Pancreas (tissue), 10 donors: Measurements from ENCODE around the gene SBNO2. TPM values are rescaled to one million over a fixed set of nuclear protein-coding genes. Genes with fewer than 3 reads are reported as not detected.

ENCODE experiments used
- ATAC-seq, 4 donors: fragments of 200-7000 bp; cut with Tn5 transposase; one replicate each; pipeline versions ENCODE4 v1.8.0 to v1.9.1; 2020; ENCODE audit warnings: mild to moderate bottlenecking in 4 of 4, moderate library complexity in 4 of 4
- DNase-seq, 6 donors: peaks; one replicate each; pipeline ENCODE4 v3.0.0-alpha.2; 2020
- FAIRE-seq: peaks from 2 replicates; lab custom pipeline; 2012; peaks lifted over from hg19 to GRCh38; lab: Jason Lieb, UNC
- H3K27ac ChIP-seq, 4 donors: fragments of 200-600 bp; sonication (generic); 1 replicate in 3 of 4; 2 replicates in 1 of 4; pipeline versions ENCODE4 v1.5.0 to v1.8.0; 2020
- H3K27me3 ChIP-seq, 4 donors: fragments of 200-600 bp; one replicate each; pipeline ENCODE4 v1.8.0; 2021
- H3K36me3 ChIP-seq, 3 donors: fragments of 200-600 bp; sonication (generic) in 1 of 3; one replicate each; pipeline versions ENCODE4 v1.5.0 to v1.8.0; 2020 to 2021
- H3K4me1 ChIP-seq, 3 donors: fragments of 200-600 bp; one replicate each; pipeline ENCODE4 v1.8.0; 2021
- H3K4me3 ChIP-seq, 4 donors: fragments of 200-600 bp; sonication (generic) in 2 of 4; one replicate each; pipeline versions ENCODE4 v1.5.0 to v1.8.0; 2020 to 2021
- H3K9me3 ChIP-seq, 4 donors: fragments of 200-600 bp; one replicate each; pipeline ENCODE4 v1.8.0; 2021
- WGBS, 2 donors: extraction: QIAGEN DNeasy Blood & Tissue Kit; methylation state at CpG; one replicate each; pipeline ENCODE4 v1.1.7; 2013; 5-methylcytosine and 5-hydroxymethylcytosine counted together
- intact Hi-C, 3 donors: fragments of 100-400 bp; cut with DNase I; formaldehyde crosslinking; loops; one replicate each; pipeline versions ENCODE4 v1.11.1 to v1.14.2; 2022
- polyA plus RNA-seq, 2 donors: library from polyadenylated mRNA; stranded (reverse); fragments of 200-250 nt; gene quantifications; one replicate each; pipeline ENCODE4 v1.2.3, GENCODE V29; 2013
- total RNA-seq, 6 donors: library from RNA; stranded (reverse); fragmentation: NEBNext Ultra II Directional in 4 of 6; extraction: Animal tissue kit (Norgen Biotek cat#: 25700) in 4 of 6; gene quantifications; one replicate each; pipeline versions ENCODE4 v1.2.1 to v1.2.4, GENCODE V29; 2021 to 2023
- TF ChIP-seq, protein P1 (sequence below), 4 donors: fragments of 200-600 bp; sonication (generic) in 3 of 4; IDR thresholded peaks; one replicate each; pipeline versions ENCODE4 v1.5.0 to v1.8.0; 2021; ENCODE audit warnings: antibody characterized with exemption in 4 of 4
- donor health status: healthy with polysubstance abuse.
- donor health status: DM: no; HTN: no; CAD: no; lungs with moderate emphysema.
- donor health status: DM: no; HTN: no; CAD: no.
- donor health status: control.
- donor health status: control.
- donor health status: Bipolar disorder and iron deficiency.
- donor health status: DM: yes; HTN: yes; CAD: no.
- donor health status: DM: no; HTN: no; CAD: no.
- donor health status: DM: no; HTN: no; CAD: no.
- donor health status: DM: yes; HTN: yes; CAD: no.

SBNO2 gene
- total and polyA plus RNA-seq, 8 donors = 16.8 to 53.9 (median 27.4) TPM

DNA sequence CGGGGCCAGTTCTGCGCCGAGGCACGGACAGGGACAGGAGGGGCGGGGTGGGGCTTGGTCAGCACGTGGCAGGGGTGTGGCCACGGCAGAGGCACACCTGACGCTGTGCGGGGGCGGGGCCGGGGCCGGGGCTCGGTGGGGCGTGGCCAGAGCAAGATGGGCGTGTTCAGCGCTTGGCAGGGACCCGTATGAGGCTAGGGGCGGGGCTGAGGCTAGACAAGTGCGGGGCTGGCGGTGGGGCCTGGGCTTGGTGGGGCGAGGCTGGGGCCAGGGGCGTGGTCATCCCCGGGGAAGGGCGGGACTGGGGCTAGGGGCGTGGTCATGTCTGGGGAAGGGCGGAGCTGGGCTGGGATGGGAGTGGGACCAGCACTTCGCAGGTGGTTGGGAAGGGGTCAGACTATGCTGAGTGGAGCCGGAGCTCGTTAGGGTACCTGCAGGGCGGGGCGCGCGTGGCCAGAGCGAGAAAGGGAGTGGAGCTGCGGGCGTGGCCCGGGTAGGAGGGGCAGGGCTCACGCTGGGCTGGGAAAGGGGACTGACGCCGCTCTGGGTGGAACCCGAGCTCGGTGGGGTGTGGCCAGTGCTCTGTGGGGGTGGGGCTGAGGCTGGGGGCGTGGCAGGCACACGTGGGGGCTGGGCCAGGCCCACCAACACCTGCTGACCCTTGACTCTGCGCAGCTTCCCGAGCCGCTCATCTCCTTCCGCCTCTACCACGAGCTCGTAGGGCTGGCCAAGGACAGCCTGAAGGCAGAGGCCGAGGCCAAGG lies 91.7 kb downstream of the SBNO2 start:
- TF ChIP-seq, protein P1, sequence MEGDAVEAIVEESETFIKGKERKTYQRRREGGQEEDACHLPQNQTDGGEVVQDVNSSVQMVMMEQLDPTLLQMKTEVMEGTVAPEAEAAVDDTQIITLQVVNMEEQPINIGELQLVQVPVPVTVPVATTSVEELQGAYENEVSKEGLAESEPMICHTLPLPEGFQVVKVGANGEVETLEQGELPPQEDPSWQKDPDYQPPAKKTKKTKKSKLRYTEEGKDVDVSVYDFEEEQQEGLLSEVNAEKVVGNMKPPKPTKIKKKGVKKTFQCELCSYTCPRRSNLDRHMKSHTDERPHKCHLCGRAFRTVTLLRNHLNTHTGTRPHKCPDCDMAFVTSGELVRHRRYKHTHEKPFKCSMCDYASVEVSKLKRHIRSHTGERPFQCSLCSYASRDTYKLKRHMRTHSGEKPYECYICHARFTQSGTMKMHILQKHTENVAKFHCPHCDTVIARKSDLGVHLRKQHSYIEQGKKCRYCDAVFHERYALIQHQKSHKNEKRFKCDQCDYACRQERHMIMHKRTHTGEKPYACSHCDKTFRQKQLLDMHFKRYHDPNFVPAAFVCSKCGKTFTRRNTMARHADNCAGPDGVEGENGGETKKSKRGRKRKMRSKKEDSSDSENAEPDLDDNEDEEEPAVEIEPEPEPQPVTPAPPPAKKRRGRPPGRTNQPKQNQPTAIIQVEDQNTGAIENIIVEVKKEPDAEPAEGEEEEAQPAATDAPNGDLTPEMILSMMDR (IDR thresholded peaks at IDR 0.05) = no peak
- peak; percentile 80 to 91 (median 86) for ATAC-seq
- 11 to 12% methylated on average over 26 to 51 of the region's 51 CpGs for WGBS, 2 donors
- Histone ChIP-seq H3K36me3 (no peaks in the 10 kb centered on the region), H3K9me3 (no peaks in the 10 kb centered on the region), H3K27me3 (no peaks in the 10 kb centered on the region), H3K4me3 (peak overlapping the region; percentile 2 to 44 (median 29)), H3K4me1 (peaks cover 0 to 7% (median 0%) of the 10 kb centered on the region in 3 donors), H3K27ac (no peak overlapping the region)
- FAIRE-seq = no peak
- peak; percentile 90 to 98 (median 93) for DNase-seq
- intact Hi-C loops = no loop called here

DNA sequence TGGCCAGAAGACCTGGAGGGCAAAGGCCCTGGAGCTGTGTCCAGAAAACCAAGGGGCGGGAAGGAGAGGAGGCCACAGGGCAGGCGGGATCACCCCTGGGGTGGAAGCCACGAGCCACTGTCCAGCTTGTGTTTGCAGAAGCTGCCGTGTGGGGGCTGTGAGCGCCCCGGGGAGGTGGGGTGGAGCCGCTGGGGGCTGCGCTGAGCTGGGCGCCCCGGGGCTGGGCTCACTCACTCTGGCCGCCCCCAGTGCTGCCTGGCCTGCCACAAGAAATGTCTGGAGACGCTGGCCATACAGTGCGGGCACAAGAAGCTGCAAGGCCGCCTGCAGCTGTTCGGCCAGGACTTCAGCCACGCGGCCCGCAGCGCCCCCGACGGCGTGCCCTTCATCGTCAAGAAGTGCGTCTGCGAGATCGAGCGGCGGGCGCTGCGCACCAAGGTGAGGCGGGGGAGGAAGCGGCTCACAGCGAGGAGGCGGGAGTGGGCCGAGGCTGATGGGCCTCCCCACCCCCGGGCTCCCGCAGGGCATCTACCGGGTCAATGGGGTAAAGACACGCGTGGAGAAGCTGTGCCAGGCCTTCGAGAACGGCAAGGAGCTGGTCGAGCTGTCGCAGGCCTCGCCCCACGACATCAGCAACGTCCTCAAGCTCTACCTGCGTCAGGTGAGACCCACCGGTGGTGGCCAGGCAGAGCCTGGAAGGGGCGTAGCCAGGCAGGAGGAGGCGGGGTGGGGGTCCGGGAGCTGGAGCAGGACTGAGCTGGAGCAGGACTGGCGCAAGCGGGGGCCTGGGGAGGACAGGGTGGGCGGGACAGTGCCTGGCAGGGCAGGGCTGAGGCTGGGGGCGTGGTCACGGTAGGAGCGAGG lies 92.5 kb downstream of the SBNO2 start:
- Histone ChIP-seq H3K9me3 (no peaks in the 10 kb centered on the region), H3K4me1 (peaks cover 0 to 7% (median 0%) of the 10 kb centered on the region in 3 donors), H3K36me3 (no peaks in the 10 kb centered on the region), H3K4me3 (peak overlapping the region in 1 of 4 donors; percentile 31), H3K27me3 (no peaks in the 10 kb centered on the region), H3K27ac (no peak overlapping the region)
- ATAC-seq (peak in 1 of 4 donors; percentile 0), DNase-seq (peak in 3 of 6 donors; percentile 52 to 86 (median 73)), FAIRE-seq (no peak)
- intact Hi-C loops = no loop called here
- 48 to 52% methylated on average over 52 to 58 of the region's 58 CpGs for WGBS, 2 donors
- TF ChIP-seq, protein P1 (IDR thresholded peaks at IDR 0.05) = no peak

DNA sequence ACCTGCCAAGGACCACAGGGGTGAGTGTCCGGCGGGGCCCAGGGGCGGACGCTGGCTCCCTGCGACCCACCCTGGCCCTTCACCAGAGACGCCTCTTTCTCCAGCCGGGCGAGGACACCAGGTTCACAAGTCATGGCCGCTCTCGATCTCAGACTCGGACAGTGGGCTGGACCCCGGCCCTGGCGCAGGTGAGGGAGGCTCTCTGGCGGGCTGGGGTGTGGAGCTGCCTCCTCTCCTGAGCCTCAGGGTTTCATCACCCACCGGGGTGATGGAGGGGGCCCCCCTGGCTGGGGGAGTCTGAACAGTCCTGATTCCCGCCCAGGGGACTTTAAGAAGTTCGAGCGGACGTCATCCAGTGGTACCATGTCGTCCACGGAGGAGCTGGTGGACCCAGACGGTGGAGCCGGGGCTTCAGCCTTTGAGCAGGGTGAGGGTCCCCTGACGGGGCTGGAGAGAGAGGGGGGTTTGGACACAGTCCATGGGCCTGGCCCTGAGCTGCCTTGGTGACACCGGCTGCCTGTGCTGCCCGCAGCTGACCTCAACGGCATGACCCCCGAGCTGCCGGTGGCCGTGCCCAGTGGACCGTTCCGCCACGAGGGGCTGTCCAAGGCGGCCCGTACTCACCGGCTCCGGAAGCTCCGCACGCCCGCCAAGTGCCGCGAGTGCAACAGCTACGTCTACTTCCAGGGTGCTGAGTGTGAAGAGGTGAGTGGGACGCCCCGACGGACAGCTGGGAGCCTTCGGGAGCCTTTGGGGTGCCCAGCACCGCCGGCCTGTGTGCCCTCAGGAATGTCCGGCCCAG lies 93.5 kb downstream of the SBNO2 start:
- no peaks in the 10 kb centered on the region for H3K36me3 ChIP-seq
- H3K4me3 ChIP-seq = no peak overlapping the region
- H3K4me1 ChIP-seq = peaks cover 0 to 11% (median 0%) of the 10 kb centered on the region in 3 donors
- ATAC-seq (no peak), FAIRE-seq (no peak), DNase-seq (peak in 3 of 6 donors; percentile 55 to 84 (median 58))
- no peaks in the 10 kb centered on the region for H3K27me3 ChIP-seq
- H3K9me3 ChIP-seq = no peaks in the 10 kb centered on the region
- no peak overlapping the region for H3K27ac ChIP-seq
- intact Hi-C loops = no loop called here
- WGBS, 2 donors = 92 to 95% methylated on average over 50 of the region's 50 CpGs
- TF ChIP-seq, protein P1 (IDR thresholded peaks at IDR 0.05) = no peak

DNA sequence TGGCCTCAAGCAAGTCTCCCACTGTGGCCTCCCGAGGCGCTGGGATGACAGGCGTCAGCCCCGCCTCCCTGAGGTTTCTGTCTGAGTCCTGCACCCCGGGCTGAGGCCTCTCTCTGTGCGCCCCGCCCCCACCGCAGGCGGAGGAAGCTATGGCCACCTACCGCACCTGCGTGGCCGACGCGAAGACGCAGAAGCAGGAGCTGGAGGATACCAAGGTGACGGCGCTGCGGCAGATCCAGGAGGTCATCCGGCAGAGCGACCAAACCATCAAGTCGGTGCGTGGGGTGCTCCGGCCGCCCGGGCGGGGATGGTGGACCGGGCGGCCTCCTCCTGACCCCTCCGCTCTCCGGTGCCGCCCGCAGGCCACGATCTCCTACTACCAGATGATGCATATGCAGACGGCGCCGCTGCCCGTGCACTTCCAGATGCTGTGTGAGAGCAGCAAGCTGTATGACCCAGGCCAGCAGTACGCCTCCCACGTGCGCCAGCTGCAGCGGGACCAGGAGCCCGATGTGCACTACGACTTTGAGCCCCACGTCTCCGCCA lies 94.4 kb downstream of the SBNO2 start:
- TF ChIP-seq, protein P1 (IDR thresholded peaks at IDR 0.05) = no peak
- WGBS, 2 donors = 90 to 95% methylated on average over 45 of the region's 45 CpGs
- peak in 3 of 6 donors; percentile 48 to 78 (median 60) for DNase-seq
- no peak for ATAC-seq
- FAIRE-seq = no peak
- Histone ChIP-seq H3K4me3 (no peak overlapping the region), H3K9me3 (no peaks in the 10 kb centered on the region), H3K27me3 (no peaks in the 10 kb centered on the region), H3K27ac (no peak overlapping the region), H3K36me3 (no peaks in the 10 kb centered on the region), H3K4me1 (peaks cover 0 to 17% (median 0%) of the 10 kb centered on the region in 3 donors)
- intact Hi-C loops = no loop called here
